ENCODE measurements around the gene POLR2L.

Gene POLR2L

GRCh38 chr11:868394-868793, 26.1 kb upstream of the POLR2L start:
- no peak for DNase-seq

- DNase-seq = no peak
Observed at GRCh38 chr11:867856-868358, 25.6 kb upstream of the POLR2L start.

- DNase-seq = no peak
Observed at GRCh38 chr11:866481-866880, 24.2 kb upstream of the POLR2L start.

- no peak for DNase-seq
Observed at GRCh38 chr11:865462-866430, 23.4 kb upstream of the POLR2L start.

- no peak for DNase-seq
Observed at GRCh38 chr11:864898-865297, 22.6 kb upstream of the POLR2L start.

GRCh38 chr11:863910-864827, 21.8 kb upstream of the POLR2L start:
- no peak for DNase-seq

GRCh38 chr11:863023-863909, 20.9 kb upstream of the POLR2L start:
- no peak for DNase-seq

- no peak for DNase-seq
Observed at GRCh38 chr11:862696-863022, 20.3 kb upstream of the POLR2L start.

GRCh38 chr11:862081-862661, 19.8 kb upstream of the POLR2L start:
- no peak for DNase-seq

- no peak for DNase-seq
Observed at GRCh38 chr11:861105-861479, 18.8 kb upstream of the POLR2L start.

- DNase-seq = no peak
Observed at GRCh38 chr11:860234-861104, 18.1 kb upstream of the POLR2L start.

GRCh38 chr11:859394-860131, 17.2 kb upstream of the POLR2L start:
- DNase-seq = peak; percentile 64

- DNase-seq = no peak
Observed at GRCh38 chr11:858762-859339, 16.5 kb upstream of the POLR2L start.

GRCh38 chr11:858053-858761, 15.9 kb upstream of the POLR2L start:
- no peak for DNase-seq

GRCh38 chr11:856397-856796, 14.1 kb upstream of the POLR2L start:
- no peak for DNase-seq

GRCh38 chr11:855796-856195, 13.5 kb upstream of the POLR2L start:
- no peak for DNase-seq

- DNase-seq = no peak
Observed at GRCh38 chr11:855330-855674, 13.0 kb upstream of the POLR2L start.

GRCh38 chr11:854601-855329, 12.4 kb upstream of the POLR2L start:
- no peak for DNase-seq

Data from midbrain (tissue), 1 donor.